GM23338 (cell line): ENCODE results near the gene BRSK2. TPM values are rescaled to one million over a fixed set of nuclear protein-coding genes. Genes with fewer than 3 reads are reported as not detected.

Source experiments
- ATAC-seq: fragments of 200-7000 bp; cut with Tn5 transposase; 3 replicates; pipeline ENCODE4 v1.9.1; 2020
- DNase-seq: peaks from one replicate; pipeline ENCODE4 v3.0.0-alpha.2; 2015; ENCODE audit warnings: low spot score
- H2AFZ ChIP-seq: fragments of 200-600 bp; sonication (generic); 2 replicates; pipeline ENCODE4 v1.8.0; 2016; ENCODE audit warnings: antibody characterized with exemption, mild to moderate bottlenecking, moderate library complexity
- H3F3A ChIP-seq: fragments of 200-600 bp; sonication (generic); replicated peaks from 2 replicates; pipeline ENCODE4 v1.8.0; 2017; ENCODE audit warnings: antibody characterized with exemption, mixed run types, low read depth
- H3K27ac ChIP-seq: fragments of 200-600 bp; sonication (generic); 2 replicates; pipeline ENCODE4 v1.6.1; 2016; ENCODE audit warnings: low read depth
- H3K27me3 ChIP-seq: fragments of 200-600 bp; sonication (generic); 2 replicates; pipeline ENCODE4 v1.8.0; 2016; ENCODE audit warnings: mild to moderate bottlenecking, mixed run types, moderate library complexity; ENCODE audit not compliant: insufficient read depth
- H3K36me3 ChIP-seq: fragments of 200-600 bp; sonication (generic); 2 replicates; pipeline ENCODE4 v1.8.0; 2016; ENCODE audit warnings: mild to moderate bottlenecking; ENCODE audit not compliant: insufficient read depth
- H3K4me1 ChIP-seq: fragments of 200-600 bp; sonication (generic); 2 replicates; pipeline ENCODE4 v1.8.0; 2016; ENCODE audit warnings: mild to moderate bottlenecking, moderate library complexity; ENCODE audit not compliant: insufficient read depth
- H3K4me2 ChIP-seq: fragments of 200-600 bp; sonication (generic); 2 replicates; pipeline ENCODE4 v1.7.1; 2017; ENCODE audit warnings: mixed run types
- H3K4me3 ChIP-seq: fragments of 200-600 bp; sonication (generic); 2 replicates; pipeline ENCODE4 v1.6.1; 2016; ENCODE audit warnings: mixed run types
- H3K79me2 ChIP-seq: fragments of 200-600 bp; sonication (generic); replicated peaks from 2 replicates; pipeline ENCODE4 v1.8.0; 2017; ENCODE audit warnings: mild to moderate bottlenecking; ENCODE audit not compliant: insufficient read depth
- H3K9me2 ChIP-seq: fragments of 200-600 bp; sonication (generic); 2 replicates; pipeline ENCODE4 v1.8.0; 2017; ENCODE audit not compliant: insufficient read depth
- H4K20me1 ChIP-seq: fragments of 200-600 bp; sonication (generic); replicated peaks from 2 replicates; pipeline ENCODE4 v1.8.0; 2017; ENCODE audit warnings: mild to moderate bottlenecking; ENCODE audit not compliant: insufficient read depth
- H3K27ac Mint-ChIP-seq: 2 replicates; pipeline ENCODE4 v1.8.0; 2020; ENCODE audit warnings: inconsistent platforms, mild to moderate bottlenecking, moderate library complexity, mixed read lengths
- H3K27me3 Mint-ChIP-seq: 3 replicates; pipeline ENCODE4 v1.8.0; 2022; ENCODE audit warnings: low read depth, mild to moderate bottlenecking, moderate library complexity, mixed read lengths, inconsistent platforms; ENCODE audit not compliant: insufficient read depth, poor library complexity
- H3K36me3 Mint-ChIP-seq: 3 replicates; pipeline ENCODE4 v1.8.0; 2021; ENCODE audit warnings: low read depth, mild to moderate bottlenecking, inconsistent platforms, moderate library complexity, mixed read lengths
- H3K4me1 Mint-ChIP-seq: 3 replicates; pipeline ENCODE4 v1.8.0; 2020; ENCODE audit warnings: mild to moderate bottlenecking, inconsistent platforms, mixed read lengths
- H3K4me3 Mint-ChIP-seq: 3 replicates; pipeline ENCODE4 v1.8.0; 2021; ENCODE audit warnings: moderate library complexity, mild to moderate bottlenecking, inconsistent platforms, mixed read lengths
- H3K9me3 Mint-ChIP-seq: 3 replicates; pipeline ENCODE4 v1.8.0; 2020; ENCODE audit warnings: moderate library complexity, mild to moderate bottlenecking, inconsistent platforms, mixed read lengths
- CREB1 ChIP-seq: fragments of 250-450 bp; sonication (Bioruptor Pico); IDR thresholded peaks from 2 replicates; pipeline ENCODE4 v1.5.0; 2020; ENCODE audit warnings: low read depth, mild to moderate bottlenecking, moderate library complexity
- CTCF ChIP-seq, 2 experiments: fragments of 200-600 bp in 1 of 2; sonication (generic) in 1 of 2; conservative IDR thresholded peaks; 2 replicates each; pipeline versions ENCODE4 v1.5.1 to v1.6.1; 2016 to 2017; ENCODE audit warnings: antibody characterized with exemption in 2 of 2, low read depth in 2 of 2, mild to moderate bottlenecking in 2 of 2, moderate library complexity in 1 of 2
- EZH2 ChIP-seq: fragments of 200-600 bp; sonication (generic); IDR thresholded peaks from one replicate; pipeline ENCODE4 v1.8.0; 2017; ENCODE audit warnings: antibody characterized with exemption, mild to moderate bottlenecking, low read depth; ENCODE audit not compliant: unreplicated experiment
- EZH2phosphoT487 ChIP-seq: fragments of 200-600 bp; sonication (generic); IDR thresholded peaks from one replicate; pipeline ENCODE4 v1.8.1; 2018; ENCODE audit warnings: antibody characterized with exemption; ENCODE audit not compliant: unreplicated experiment
- JUNB ChIP-seq: IDR thresholded peaks from one replicate; pipeline ENCODE4 v1.6.1; 2016; ENCODE audit warnings: antibody characterized with exemption; ENCODE audit not compliant: unreplicated experiment
- NANOG ChIP-seq: IDR thresholded peaks from 2 replicates; pipeline ENCODE4 v1.6.1; 2016; ENCODE audit warnings: antibody characterized with exemption, borderline replicate concordance
- POLR2AphosphoS5 ChIP-seq: IDR thresholded peaks from 2 replicates; pipeline ENCODE4 v1.6.1; 2016; ENCODE audit warnings: antibody characterized with exemption, low read depth
- STAT1 ChIP-seq: IDR thresholded peaks from one replicate; pipeline ENCODE4 v1.6.1; 2016; ENCODE audit warnings: antibody characterized with exemption; ENCODE audit not compliant: unreplicated experiment
- ZNF114 ChIP-seq: fragments of 250-450 bp; sonication (Bioruptor Pico); IDR thresholded peaks from 2 replicates; pipeline ENCODE4 v1.5.0; 2020; ENCODE audit warnings: mild to moderate bottlenecking, moderate library complexity
- ZNF331 ChIP-seq: fragments of 250-450 bp; sonication (Bioruptor Pico); IDR thresholded peaks from 2 replicates; pipeline ENCODE4 v1.5.0; 2020; ENCODE audit warnings: low read depth, mild to moderate bottlenecking, moderate library complexity
- ZNF462 ChIP-seq: fragments of 250-450 bp; sonication (Bioruptor Pico); IDR thresholded peaks from 2 replicates; pipeline ENCODE4 v1.5.0; 2020; ENCODE audit warnings: mild to moderate bottlenecking, moderate library complexity
- polyA plus RNA-seq: library from polyadenylated mRNA; unstranded; fragments of >200 nt; fragmentation: Nextera tagmentation; extraction: Ambion mirVana; gene quantifications from 2 replicates; pipeline ENCODE4 v1.2.1, GENCODE V29; 2016
- total RNA-seq: library from RNA; depleted of rRNA; stranded (reverse); fragments of >200 nt; shearing (Covaris generic); gene quantifications from 2 replicates; pipeline ENCODE4 v1.2.3, GENCODE V29; 2014

Gene BRSK2
- total and polyA plus RNA-seq, 2 experiments from 2014 or later, result 7.2 to 20.3 TPM

GRCh38 chr11:1445741-1446445 is 56.2 kb downstream of the BRSK2 start:
- Histone ChIP-seq H3K4me2 (no peak overlapping the region), H2AFZ (no peak overlapping the region), H3K36me3 (no peaks in the 10 kb centered on the region), H3K27me3 (no peaks in the 10 kb centered on the region), H3K4me3 (no peak overlapping the region), H3F3A (no peaks in the 10 kb centered on the region), H3K9me2 (no peaks in the 10 kb centered on the region), H4K20me1 (no peaks in the 10 kb centered on the region; the same call in 1 of the 2 replicates), H3K27ac (no peak overlapping the region), H3K79me2 (no peaks in the 10 kb centered on the region), H3K4me1 (no peaks in the 10 kb centered on the region)
- TF ChIP-seq ZNF114, result no peak
- no peak for TF ChIP-seq CREB1
- TF ChIP-seq JUNB, result no peak
- no peak for TF ChIP-seq STAT1
- TF ChIP-seq EZH2phosphoT487, result no peak
- no peak for TF ChIP-seq CTCF (conservative IDR thresholded peaks at IDR 0.05; ENCODE audit: low read depth in 2 of 2)
- H3K27ac Mint-ChIP-seq, result no peak overlapping the region
- no peaks in the 10 kb centered on the region; the same call in 1 of the 3 replicates for H3K36me3 Mint-ChIP-seq
- no peaks in the 10 kb centered on the region for H3K4me1 Mint-ChIP-seq
- H3K9me3 Mint-ChIP-seq, result no peaks in the 10 kb centered on the region
- peaks cover 7% of the 10 kb centered on the region for H3K27me3 Mint-ChIP-seq
- no peak for ATAC-seq
- no peak overlapping the region for H3K4me3 Mint-ChIP-seq
- DNase-seq, result no peak

GRCh38 chr11:1446623-1447022 is 56.9 kb downstream of the BRSK2 start:
- no peaks in the 10 kb centered on the region; the same call in 1 of the 3 replicates for H3K36me3 Mint-ChIP-seq
- TF ChIP-seq JUNB (no peak), POLR2AphosphoS5 (no peak), STAT1 (no peak), ZNF462 (CRISPR knock-in tag) (no peak), ZNF331 (CRISPR knock-in tag) (no peak), EZH2 (no peak), CREB1 (no peak), ZNF114 (no peak), CTCF (conservative IDR thresholded peaks at IDR 0.05; ENCODE audit: low read depth in 2 of 2) (no peak), NANOG (no peak)

More at GRCh38 chr11:1446623-1447022, 56.9 kb downstream of the BRSK2 start:
- no peak overlapping the region for H3K4me2 ChIP-seq
- ATAC-seq, result no peak
- DNase-seq, result no peak
- no peaks in the 10 kb centered on the region for H3F3A ChIP-seq
- H2AFZ ChIP-seq, result no peak overlapping the region
- H3K27me3 ChIP-seq, result no peaks in the 10 kb centered on the region
- no peaks in the 10 kb centered on the region for H3K79me2 ChIP-seq
- H3K4me1 ChIP-seq, result no peaks in the 10 kb centered on the region
- H3K4me3 Mint-ChIP-seq, result no peak overlapping the region
- no peak overlapping the region for H3K4me3 ChIP-seq
- H3K9me2 ChIP-seq, result no peaks in the 10 kb centered on the region
- no peaks in the 10 kb centered on the region for H3K9me3 Mint-ChIP-seq
- no peak overlapping the region for H3K27ac ChIP-seq
- no peak overlapping the region for H3K27ac Mint-ChIP-seq
- no peaks in the 10 kb centered on the region for H3K4me1 Mint-ChIP-seq
- H3K27me3 Mint-ChIP-seq, result peaks cover 7% of the 10 kb centered on the region
- no peaks in the 10 kb centered on the region; the same call in 1 of the 2 replicates for H4K20me1 ChIP-seq
- no peaks in the 10 kb centered on the region for H3K36me3 ChIP-seq
